NOMO-1 (cell line): Measurements from ENCODE around the gene MORF4L2.
A peak's percentile ranks its signal among the peaks of the same experiment; 100 is the strongest.

Experiments
- DNase-seq, 2 experiments: peaks; one replicate each; lab custom pipeline; 2025; ENCODE audit not compliant: unreplicated experiment in 2 of 2; lab: John Stamatoyannopoulos, UW

MORF4L2 gene

GRCh38 chrX:103637604-103638338 is 48.7 kb downstream of the MORF4L2 start:
- DNase-seq, result no peak

DNA sequence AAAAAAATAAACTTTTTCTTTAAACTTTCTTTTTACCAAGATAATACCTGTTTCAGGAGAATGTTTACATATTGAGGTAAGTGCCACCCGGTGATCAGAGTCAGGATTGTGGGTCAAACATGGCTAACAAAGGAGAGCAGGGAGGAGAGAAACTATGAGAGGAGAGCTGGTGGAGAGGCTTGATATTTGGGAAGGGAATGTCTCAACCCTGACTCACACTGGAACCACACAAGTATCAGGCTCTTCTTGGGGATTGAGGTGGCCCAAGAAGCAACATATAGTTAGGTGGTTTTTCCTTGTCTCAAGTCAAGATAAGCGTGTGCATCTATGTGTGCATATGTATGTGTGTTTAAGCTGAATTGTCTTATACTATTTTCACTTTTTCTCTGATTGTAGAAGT is 51.1 kb downstream of the MORF4L2 start:
- DNase-seq, result no peak

- no peak for DNase-seq
Measured at GRCh38 chrX:103631145-103631544, 55.4 kb downstream of the MORF4L2 start.

DNA sequence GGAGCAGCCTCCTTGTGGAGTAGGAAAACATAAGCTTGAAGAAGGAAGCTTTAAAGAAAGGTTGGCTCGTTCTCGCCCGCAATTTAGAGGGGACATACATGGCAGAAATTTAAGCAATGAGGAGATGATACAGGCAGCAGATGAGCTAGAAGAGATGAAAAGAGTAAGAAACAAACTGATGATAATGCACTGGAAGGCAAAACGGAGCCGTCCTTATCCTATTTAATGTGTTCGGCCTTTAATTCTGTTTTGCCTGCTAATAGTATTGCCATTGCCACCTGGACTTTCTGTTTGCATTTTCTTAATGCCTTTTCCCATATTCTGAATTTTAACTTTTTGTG is 56.4 kb downstream of the MORF4L2 start:
- DNase-seq, result no peak

GRCh38 chrX:103629318-103630170 is 57.0 kb downstream of the MORF4L2 start:
- no peak for DNase-seq

GRCh38 chrX:103628386-103629317 is 57.8 kb downstream of the MORF4L2 start, which contains the start of gene TCEAL1:
TCEAL1 (plus strand) TSS chrX:103628975; CDS start chrX:103629917, 942 bp downstream.
- peak in 1 of 2 experiments; percentile 15 for DNase-seq

DNA sequence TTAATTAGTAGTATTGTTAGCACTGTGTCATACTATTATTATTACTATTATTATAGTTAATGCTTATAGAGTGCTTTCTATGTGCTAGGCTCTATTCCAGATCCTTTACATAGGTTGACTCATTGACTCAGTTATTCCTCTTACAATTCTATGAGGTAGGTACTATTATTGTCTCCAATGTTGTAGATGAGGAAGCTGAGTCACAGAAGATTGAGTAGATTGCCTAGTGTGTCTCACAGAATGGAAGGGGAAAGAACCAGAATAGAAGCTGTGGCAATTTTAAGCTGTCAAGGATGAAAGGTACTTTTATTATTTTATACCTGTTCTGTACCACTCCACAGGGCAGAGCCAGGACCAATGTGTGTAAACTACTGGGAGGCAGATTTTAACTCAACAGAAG is 59.6 kb downstream of the MORF4L2 start:
- DNase-seq, result no peak
